Stimulated activated CD4-positive, alpha-beta T cell treated with anti-CD3 and anti-CD28 coated beads, Interleukin-4, amount 100 ng/mL, for 4 hours (primary cell): ENCODE measurements around the gene SNAPC4.

Source experiments
- DNase-seq, 2 experiments: peaks; one replicate each; pipeline ENCODE4 v3.0.0-alpha.2; 2020

The SNAPC4 gene

DNA sequence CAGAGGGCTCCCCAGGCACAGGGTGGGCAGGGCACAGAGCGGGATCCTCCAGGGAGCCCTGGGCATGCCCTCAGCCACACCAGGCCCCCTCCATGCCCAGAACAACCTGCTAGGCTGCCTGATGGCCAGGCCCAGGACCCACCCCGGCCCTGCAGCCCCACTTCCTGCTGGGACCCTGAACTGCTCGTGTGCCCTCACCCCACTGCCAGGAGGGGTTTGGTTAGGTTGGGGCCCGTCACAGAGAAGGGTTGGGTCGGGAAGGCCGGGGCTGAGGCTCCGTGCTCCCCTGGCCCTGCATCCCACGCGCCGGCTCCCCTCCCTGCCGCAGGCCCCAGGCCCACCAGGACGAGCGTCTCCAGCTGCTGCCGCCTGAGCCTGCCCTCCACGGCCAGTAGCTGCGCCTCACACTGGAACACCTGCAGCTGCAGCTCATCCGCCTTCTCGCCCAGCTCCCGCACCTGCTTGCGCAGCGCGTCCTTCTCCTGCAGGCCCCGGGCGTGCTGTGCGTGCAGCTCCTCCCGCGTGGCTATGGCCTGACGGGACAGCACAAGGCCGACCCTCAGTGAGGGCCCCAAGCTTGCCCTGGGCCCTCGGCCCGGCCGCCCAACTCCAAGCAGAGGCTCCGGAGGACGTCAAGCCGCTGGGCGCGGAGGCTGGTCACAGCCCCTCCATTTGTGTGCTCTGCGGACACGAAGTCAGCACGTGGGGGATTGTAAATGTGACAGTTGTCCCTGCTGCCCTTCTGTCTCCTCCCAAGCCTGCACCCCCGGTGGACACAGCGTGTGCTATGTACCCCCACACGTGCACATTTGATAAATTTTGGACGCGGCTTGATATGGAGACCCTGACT lies 32.4 kb downstream of the SNAPC4 start:
- no peak for DNase-seq

DNA sequence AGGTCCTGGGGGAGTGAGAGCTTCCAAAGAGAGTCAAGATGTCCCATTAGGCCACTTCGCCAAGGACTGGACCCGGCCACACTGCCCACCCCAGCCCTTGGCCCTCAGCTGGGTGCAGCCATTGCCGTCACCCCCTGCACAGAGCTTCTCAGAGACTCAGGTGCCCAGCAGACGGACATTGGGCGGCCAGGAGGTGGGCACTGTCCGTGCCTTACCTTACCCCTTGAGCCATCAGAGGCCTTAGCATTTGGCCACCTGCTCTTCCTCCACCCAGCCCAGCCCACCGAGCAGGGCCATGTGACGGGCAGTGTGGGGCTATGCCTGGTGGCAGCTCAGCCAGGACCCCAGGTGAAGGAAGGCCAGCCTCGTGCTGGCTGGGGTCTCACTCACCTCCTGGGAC lies 33.1 kb downstream of the SNAPC4 start:
- no peak for DNase-seq

DNA sequence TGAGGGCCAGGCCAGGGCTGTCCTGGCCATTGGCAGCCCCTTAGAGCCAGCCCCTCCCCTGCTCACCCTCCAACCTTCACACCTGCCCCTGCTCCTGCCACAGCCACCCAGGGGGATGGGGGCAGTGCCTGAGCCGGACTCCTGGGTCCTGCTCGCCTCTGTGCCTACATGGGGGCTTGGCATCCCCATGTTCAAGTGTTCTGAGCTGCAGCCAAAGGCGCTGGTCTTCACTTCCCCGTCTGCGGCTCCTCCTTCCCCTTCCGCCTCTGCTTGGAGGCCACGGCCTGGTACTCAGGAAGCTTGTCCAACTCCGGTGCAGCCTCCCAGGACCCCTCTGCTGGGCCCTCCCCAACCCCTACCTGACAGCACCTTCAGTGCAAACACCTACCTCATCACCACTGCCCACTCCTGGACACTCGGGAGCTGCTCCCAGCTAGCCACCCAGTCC lies 34.2 kb downstream of the SNAPC4 start:
- no peak for DNase-seq

DNA sequence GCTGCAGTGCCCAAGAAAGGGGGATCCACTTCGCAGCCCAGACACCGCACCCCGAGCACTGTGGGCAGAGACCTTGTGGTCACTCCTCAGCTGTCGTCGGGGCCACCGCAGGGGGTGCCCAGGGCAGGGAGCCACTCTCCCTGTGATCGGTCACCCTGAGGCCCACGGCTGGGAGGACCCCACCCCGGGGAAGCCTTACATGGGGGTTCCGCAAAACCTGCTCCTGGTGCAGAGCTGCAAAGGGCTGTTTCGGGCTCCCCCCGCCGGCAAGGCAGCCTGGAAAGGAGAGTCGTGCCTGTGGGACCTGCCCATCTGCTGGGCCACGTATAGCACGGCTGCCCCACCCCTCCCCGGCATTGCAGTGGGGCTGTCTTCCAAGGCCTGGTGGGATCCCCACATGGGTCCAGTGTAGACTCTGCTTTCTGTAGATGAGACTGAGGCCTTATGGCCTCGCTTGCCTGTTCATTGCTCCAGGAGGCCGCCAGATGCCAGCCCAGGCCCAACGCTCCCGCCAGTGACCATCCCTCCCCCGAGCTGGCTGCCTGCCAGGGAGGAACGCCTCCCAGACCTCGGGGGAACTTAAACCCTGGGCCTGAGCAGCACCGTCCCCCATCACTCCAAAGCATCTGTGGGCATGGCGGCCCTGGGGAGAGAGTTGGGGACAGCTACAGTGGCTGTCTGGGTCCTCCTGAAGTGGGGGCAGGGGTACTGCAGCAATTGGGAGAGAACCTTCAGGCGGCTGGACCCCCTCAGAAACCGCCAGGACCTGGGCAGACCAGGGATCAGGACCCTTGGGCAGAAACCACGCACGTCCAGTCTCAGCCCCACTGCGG lies 34.8 kb downstream of the SNAPC4 start:
- no peak for DNase-seq

DNA sequence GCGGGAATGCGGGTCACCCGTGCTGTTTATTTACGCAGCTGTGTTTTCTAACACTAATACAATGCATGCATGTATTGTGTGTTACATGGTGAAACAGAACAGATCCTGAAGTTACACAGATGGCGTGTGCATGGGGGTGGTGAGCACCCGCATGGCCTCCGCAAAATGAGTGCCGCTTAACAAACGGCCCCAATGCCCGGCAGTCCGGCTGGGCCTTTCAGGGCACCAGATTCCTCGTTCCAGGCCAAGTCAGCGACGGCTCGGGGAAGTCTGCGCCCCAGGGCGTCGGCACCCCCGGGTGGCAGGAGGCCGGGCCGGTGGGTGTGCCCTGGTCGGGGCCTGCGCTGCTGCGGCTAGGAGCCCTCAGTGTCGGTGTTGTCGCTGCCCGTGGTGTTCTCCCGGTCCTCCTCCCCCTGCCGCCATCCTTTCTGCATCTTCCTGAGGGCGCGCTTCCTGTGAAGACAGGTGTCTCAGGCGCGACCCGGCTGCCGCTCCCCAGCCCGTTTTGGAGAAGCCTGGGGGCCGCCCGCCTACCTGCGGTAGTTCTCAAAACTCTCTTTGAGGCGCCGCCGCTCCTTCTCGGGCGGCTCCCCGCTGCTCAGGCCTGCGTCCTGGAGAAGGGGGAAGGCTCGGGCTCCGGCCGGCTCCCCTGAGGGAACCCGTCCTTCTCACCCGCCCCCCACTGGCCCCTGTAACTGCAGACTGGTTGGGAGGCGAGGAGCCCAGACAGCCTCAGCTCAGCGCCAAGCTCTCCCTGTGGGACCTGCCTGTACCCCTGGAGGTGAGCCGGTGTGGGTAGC lies 35.8 kb downstream of the SNAPC4 start:
- DNase-seq: no peak

DNA sequence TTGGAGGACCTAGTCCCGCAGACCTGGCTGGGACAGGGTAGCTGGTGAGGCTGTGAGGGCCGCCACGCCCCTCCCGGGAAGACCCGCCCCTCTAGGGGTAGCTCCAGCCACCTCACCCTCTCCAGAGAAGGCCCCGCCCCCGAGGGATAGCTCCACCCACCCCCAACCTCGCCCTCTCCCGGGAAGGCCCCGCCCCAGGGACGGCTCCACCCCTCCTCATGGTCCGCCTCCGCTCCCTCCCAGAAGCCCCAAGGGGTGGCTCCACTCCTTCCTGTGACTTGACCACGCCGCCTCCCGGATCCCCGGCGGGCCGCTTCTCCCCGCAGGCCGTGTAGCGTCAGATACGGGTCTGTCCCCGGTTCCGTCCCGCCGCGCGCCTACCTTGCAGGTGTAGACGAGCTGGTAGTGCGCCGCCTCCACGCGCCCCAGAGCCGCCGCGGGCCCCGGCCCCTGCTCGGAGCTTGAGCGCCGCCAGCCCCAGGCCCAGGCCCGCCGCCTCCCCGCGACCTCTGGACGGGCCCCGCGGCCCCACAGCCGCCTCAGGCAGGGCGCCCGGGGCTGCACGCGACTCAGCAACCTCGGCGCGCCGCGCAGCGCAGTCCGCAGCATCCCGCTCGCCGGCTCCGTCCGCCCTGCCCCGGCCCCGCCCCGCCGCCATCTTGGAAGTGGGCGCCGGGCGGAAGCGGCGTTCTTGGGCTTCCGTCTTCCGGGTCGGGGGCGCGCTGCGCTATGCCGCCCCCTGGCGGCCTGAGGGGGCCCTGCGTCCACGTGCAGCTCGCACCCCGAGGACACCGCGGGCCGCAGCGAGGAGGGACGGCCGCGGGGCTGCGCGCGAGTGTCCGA lies 36.6 kb downstream of the SNAPC4 start, which contains the start of gene DNLZ:
Gene DNLZ (minus strand): TSS at position 639 of the 843 bp plus-strand sequence. CDS start 30 bp downstream, at position 609.
- DNase-seq: peak; percentile 92 to 98

DNA sequence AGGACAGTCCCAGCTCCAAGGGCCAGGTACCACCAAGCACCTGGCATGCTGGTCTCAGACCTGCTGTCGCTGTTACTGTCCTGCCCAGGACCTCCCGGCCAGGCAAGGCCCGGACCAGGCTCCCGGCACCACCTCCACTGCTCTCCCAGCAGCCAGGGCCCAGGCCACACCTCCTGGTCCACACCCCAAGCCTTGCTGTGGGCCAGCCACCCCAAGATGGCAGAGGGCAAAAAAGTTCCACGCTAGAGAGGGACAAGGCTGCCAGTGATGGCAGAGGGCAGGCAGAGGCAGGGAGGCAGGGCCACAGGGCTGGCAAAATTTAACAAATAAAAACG lies 37.6 kb downstream of the SNAPC4 start:
- no peak for DNase-seq

DNA sequence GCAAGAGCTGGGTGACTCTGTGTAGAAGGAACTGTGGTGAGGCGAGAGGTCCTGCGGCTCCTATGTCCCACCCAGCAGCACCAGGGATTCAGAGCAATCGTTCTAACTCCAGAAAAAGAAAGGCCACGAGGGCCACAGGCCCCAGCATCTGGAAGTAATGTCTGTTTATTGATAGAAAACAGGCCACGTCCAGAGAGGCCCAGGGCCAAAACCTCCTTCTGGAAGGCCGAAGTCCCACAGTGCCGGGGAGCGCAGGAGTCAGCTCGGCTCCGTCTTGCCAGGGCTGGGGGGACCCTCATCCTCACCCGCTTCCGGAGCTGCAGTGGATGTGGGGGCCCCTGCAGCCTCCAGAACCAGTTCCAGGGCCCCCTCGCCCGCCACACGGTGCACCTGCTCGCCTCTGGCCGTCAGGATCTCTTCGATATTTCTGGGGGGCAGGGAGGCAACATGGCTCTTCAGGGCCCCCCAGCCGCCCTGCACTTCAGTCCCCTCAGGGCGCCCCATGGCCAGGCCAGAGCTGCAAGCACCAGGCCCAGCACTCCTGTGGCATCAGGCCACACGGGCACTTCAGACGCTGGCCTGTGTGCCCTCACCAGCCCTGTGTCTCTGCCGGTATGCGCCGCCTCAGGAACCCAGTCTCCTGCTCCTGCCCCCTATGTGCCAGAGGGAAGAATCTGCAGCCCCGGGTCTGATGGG lies 38.1 kb downstream of the SNAPC4 start:
- DNase-seq: no peak

DNA sequence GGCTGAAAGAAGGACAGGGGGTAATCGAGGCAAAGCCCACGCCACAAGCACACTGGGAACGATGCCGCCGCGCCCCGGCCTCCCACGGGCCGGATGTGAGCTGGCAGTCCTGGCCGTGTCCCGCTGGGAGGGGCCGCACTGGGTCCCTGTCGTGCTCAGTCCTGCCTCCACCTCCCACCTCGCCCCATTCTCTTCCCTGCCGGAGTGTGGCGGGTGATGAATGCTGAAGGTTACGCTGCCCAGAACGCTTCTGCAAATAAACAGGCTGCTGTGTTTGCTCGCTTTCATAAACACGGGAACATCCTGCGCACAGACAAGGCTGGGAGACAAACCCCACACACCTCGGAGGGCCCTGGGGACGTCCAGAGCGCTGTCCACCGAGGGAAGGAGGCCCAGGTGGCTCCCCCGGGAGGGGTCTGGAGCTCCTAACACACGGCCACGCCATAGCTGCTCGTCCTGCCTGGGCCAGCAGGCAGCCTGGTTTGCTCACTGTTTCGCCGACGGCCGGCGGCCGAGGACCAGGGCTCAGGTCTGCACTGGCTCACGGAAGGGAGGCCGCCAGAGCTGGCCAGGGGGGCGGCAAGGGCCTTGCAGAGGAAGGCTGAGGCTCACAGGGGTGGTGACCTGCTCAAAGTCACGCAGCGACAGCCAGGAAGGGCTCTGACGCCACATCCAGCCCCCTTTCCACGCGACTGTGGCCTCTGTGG lies 38.8 kb downstream of the SNAPC4 start:
- no peak for DNase-seq

DNA sequence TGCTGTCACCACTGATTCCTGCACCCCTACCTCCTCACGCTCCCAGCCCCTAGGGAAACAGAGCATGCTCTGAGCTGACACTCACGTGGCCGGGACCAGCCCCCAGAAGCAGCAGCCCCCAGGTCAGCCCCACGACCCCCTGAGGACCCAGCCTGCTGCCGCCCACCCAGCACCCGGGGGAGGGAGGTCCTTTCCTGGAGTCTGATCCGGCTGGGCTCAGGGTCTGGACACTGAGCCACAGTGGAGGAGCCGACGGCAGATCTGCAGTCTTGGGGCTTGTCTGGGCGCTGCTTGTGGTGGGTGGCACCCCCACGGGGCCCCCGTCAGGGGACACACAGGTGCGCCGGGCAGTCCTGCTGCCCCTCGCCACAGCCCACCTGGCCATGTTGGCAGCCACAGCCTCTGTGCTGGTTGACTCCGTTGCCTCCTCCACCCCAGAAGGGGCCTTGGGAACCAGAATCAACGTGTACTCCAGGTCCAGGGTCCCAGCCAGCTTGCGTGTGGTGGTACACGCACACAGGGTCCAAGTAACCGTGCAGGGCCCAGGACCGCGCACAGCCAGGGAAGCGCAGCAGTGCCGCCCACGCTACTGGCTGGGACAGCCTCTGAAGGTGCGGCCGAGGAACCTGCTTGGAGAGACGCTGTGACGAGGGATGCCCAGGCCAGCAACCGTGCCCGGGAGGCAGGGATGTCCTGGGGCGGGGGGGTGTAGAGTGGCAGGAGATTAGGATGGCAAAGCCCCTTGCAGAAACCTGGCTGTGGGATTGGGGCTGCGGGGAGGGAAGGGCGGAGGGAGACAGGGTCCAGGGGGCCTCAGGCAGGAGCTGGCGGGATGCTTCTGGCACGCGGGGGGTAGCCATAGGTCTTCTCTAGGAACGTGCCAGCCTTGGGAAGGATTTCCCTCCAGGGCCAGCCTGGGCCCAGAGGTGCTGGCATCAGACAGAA lies 39.9 kb downstream of the SNAPC4 start:
- DNase-seq: no peak

DNA sequence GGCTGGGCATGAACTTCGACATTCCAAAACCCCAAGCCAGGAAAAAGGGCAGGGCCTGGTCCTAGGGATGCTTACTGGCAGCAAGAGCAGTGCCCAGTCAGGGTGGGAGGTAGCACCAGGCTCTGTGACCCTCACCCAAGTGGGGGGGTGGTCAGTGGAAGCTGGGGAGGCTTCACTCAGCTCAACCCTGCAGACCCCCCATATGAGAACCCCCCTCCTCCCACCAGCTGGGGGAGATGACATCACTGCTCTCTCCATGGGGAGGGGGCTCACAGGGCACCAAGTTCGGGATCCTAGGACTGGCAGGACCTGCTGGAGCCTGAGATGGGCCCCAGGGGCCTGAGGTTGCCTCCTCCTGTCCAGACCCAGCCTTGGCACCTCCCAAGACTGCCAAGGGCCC lies 41.1 kb downstream of the SNAPC4 start:
- DNase-seq: no peak

DNA sequence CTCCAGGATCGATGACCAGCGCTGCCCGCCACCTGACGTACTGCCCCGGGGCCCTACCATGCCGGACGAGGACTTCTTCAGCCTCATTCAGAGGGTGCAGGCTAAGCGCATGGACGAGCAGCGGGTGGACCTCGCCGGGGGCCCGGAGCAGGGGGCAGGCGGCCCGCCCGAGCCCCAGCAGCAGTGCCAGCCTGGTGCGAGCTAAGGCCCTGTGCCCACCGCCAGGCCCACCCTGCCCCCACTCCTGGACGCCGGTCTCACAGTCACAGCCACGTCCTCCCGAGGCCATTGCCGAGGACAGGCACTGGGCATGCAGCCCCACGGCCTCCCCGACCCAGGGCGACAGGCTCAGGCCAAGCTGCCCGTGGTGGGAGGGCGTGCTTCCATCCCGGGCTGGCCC lies 42.0 kb downstream of the SNAPC4 start:
- no peak for DNase-seq

DNA sequence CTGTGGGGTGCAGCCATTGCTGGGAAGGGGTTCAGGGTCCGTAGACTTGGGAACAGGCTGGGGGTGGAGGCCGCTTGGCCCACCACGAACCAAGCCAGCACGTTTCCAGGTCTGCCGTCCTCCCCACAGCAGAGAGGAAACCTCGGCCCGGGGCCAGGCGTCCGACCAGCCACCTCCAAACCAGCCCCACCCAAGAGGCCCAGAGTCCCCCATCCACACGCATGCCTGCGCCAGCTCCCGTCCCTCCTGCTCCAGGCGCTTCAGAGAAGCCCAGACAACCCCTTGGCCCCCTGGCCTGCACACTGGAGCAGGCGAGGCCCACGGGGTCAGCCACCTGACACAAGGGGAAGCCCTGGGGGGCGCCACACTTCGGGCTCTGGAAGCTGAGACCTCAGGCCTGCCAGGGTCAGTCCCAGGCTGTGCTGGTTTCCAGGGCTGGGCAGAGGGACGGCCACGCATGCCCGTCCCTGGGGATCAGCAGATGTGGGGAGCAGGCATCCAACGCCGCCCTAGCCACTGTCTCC lies 42.7 kb downstream of the SNAPC4 start:
- no peak for DNase-seq

DNA sequence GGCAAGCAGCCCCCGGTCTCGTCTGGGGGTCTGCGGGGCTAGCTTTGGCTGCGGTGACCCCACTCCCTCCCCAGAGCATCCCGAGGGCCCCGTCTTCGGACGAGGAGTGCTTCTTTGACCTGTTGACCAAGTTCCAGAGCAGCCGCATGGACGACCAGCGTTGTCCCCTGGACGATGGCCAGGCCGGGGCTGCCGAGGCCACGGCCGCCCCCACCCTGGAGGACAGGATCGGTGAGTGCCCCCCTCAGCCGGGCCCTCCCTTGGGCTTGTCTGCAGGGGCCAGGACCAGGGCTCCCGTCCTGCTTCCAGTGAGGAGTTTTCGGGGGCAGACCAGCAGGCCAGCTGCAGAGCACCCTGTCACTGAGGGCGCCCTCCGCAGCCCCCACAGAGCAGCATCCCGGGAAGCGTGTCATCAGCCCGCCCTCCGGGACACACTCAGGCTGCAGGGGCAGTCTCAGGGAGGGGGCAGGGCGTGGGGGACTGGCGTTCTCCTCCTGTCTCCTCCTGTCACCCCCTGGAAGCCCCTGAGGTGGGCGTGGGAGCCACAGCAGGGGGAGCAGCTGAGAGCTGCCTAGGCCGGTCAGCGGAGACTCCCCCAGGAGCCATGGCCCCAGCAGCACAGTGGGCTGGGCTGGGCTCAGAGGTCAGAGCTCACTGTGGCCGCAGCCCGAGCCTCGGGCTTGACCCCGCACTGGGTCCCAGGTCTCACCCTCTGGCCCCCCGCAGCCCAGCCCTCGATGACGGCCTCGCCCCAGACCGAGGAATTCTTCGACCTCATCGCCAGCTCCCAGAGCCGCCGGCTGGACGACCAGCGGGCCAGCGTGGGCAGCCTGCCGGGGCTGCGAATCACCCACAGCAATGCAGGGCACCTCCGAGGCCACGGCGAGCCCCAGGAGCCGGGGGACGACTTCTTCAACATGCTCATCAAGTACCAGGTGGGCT lies 44.1 kb downstream of the SNAPC4 start:
- DNase-seq: no peak

DNA sequence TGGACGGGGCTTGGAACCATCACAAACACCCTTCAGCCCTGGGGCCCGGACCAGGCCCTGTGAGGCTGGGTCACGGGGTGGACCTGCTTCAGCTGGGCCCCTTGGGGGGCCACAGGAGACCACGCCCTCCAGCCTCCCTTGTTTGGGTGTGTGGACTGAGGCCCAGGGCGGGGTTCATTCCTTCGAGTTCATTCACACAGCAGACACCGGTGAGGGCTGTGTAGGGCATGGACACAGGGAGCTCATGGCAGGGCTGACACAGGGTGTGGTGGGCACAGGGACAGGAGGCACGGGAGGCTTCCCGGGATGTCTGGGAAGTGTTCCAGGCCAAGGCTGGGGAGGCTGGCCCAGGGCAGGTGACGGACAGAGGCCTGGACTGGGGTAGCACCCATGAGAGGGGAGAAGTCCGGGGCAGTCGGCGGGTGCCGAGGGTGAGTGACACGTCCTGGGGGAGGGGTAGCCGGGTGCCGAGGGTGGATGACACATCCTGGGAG lies 45.3 kb downstream of the SNAPC4 start:
- DNase-seq: no peak

DNA sequence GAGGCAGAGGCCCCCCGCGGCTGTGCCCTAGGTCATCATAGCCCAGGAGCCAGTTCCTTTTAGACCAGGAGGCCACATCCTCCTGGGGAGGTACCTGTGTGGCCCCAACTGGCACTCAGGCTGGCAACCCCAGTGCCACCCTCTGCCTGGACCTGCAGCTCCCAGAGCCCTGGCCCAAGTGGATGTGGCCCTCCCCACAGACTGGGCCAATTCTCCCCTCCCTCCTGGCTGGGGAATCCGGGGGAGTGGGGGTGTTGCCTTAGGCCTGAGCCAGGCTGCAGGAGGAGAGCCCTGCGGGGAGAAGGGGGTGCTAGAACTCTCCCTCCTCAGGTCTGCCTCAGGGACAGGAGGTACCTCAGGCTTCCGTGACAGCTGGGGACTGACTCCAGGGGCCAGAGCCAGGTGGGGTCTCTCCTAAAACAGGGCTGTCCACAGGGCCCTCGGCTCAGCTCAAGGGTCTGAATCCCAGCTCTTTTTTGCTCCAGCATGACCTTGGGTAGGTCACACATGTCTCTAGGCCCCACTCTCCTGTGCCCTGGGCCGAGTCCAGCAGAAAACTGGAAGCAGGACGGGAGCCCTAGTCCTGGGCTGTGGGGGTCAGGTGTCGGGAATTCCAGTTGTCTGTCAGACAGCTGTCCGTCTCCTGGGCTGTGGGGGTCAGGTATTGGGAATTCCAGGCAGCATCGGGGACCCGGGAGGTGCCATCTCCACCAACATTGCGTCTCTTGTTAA lies 46.0 kb downstream of the SNAPC4 start:
- DNase-seq: no peak

DNA sequence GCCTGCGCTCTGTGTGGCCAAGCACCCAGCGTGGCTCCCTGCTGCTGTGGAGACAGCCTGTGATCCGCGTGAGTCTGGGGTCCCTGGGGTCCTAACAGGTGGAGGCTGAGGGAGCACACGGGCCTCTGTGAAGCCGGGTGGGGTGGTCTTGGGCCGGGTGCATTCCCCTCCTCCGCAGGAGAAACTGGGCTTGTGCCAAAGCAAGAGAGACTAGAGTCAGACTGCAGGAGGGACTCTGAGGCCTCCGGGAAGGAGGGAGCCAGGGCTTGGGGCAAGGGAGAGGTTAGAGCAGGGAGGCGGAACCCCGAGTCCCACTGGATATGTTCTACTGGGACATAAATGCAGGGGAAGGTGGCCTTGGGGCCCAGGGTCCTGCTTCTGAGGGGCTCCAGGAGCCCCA lies 46.9 kb downstream of the SNAPC4 start:
- DNase-seq: no peak
